GM12892 (cell line): ENCODE measurements around the gene WDTC1.

Experiments used
- POLR2AphosphoS5 ChIP-seq: IDR thresholded peaks from 2 replicates; pipeline ENCODE4 v1.6.1; 2011; ENCODE audit warnings: low read depth, low read length, control low read depth
- TAF1 ChIP-seq: IDR thresholded peaks from 2 replicates; pipeline ENCODE4 v1.6.1; 2011; ENCODE audit warnings: low read depth, mild to moderate bottlenecking, control low read depth, low read length, borderline replicate concordance

DNA sequence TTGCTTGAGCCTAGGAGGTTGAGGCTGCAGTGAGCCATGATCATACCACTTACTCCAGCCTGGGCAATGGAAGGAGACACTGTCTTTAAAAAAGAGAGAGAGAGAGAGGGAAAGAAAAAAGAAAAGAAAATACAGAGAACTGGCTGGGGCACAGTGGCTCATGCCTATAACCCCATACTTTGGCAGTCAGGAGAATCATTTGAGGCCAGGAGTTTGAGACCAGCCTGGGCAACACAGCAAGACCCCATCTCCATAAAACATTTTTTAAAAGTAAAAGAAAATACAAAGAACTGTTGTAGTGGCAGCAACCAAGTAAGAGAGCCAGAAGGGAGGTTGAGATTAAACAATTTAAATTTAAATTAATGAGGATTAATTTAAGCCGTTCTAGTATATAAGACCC, 39.8 kb downstream of the WDTC1 start:
- TF ChIP-seq POLR2AphosphoS5: no peak
- no peak for TF ChIP-seq TAF1
